Lower leg skin (tissue), 4 donors: Measurements from ENCODE around the gene CLIC1. TPM values are rescaled to one million over a fixed set of nuclear protein-coding genes. Genes with fewer than 3 reads are reported as not detected.
A peak's percentile ranks its signal among the peaks of the same experiment; 100 is the strongest.

Experiments used
- DNase-seq, 2 donors: peaks; one replicate each; pipeline ENCODE4 v3.0.0-alpha.2; 2019; ENCODE audit warnings: low spot score in 2 of 2
- H3K4me3 ChIP-seq: fragments of 200-600 bp; sonication (generic); 2 replicates; pipeline ENCODE4 v1.5.1; 2017; ENCODE audit warnings: mild to moderate bottlenecking, low read depth; ENCODE audit not compliant: poor library complexity, severe bottlenecking
- POLR2A ChIP-seq, 2 donors: fragments of 450-650 bp; IDR thresholded peaks; one replicate each; pipeline ENCODE4 v1.6.1; 2016 to 2017; ENCODE audit warnings: antibody characterized with exemption in 2 of 2, mild to moderate bottlenecking in 1 of 2, moderate library complexity in 1 of 2
- WGBS, 2 donors: methylation state at CpG; one replicate each; pipeline ENCODE4 v1.1.5; 2018; 5-methylcytosine and 5-hydroxymethylcytosine counted together
- intact Hi-C: fragments of 100-400 bp; cut with DNase I; formaldehyde crosslinking; loops from one replicate; pipeline ENCODE4 v1.15.0; 2023; ENCODE audit warnings: low total_unique reads
- microRNA-seq, 2 donors: library from miRNA; unstranded; fragments of <30 nt; microRNA quantifications; one replicate each; pipeline ENCODE4, GENCODE V29; 2016; ENCODE audit warnings: borderline replicate concordance in 2 of 2, borderline number of aligned reads in 1 of 2
- total RNA-seq, 4 donors: library from RNA; depleted of rRNA; stranded (reverse); fragments of >200 nt; gene quantifications; one replicate each; pipeline ENCODE4 v1.1.0, GENCODE V29; 2016
- TF ChIP-seq, protein P1 (sequence below), 3 donors: fragments of 450-650 bp; IDR thresholded peaks; one replicate each; pipeline ENCODE4 v1.5.1; 2016; ENCODE audit warnings: antibody characterized with exemption in 3 of 3, mild to moderate bottlenecking in 3 of 3, moderate library complexity in 2 of 3

CLIC1 gene
- total RNA-seq, 4 donors from 2014 or later: 293 to 430 (median 393) TPM

DNA sequence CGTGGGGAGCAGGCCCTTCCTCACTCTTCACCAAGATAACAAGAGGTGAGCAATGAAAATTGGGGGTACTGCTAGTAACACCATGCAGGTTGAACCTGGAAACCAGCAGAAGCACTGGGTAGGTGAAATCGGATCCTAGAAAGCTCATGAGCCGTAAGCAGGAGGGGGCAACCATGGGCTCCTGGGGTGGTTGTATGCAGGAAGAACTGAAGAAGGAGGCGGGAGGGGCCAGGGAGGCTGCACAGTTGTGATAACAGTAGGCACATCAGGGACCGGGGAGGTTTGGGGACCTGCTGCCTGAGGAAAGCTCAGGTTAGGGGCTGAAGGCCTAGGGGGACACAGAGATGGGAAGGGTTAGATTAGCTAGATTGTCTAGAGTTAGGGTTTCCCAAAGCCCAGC, 49.8 kb downstream of the CLIC1 start:
- intact Hi-C loops: loop anchor here (5.0 kb wide), 1 partner anchor 81 kb away; no protein-coding TSS in a partner anchor
- DNase-seq: no peak

DNA sequence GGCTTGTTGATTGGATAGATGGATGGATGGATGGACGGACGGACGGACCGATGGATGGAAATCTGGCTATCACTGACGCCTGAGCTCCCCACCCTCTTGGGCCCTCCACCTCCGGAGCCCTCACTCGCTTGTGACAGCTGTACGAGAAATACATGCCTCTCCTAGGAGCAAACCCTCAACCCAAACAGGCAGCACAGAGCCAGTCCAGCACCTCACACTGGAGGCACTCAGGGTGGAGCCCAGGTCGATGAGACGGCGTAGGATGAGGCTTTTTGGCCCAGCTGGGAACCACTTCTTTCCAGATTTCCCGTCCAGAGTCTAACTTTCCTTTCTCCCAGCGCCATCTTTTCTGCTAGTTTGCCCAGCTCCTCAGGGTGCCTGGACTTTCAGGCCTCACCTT, 52.7 kb downstream of the CLIC1 start:
- 75 to 84% methylated on average over 13 of the region's 13 CpGs for WGBS, 2 donors
- intact Hi-C loops: no loop called here
- no peak overlapping the region for H3K4me3 ChIP-seq
- no peak for DNase-seq
- TF ChIP-seq, protein P1, sequence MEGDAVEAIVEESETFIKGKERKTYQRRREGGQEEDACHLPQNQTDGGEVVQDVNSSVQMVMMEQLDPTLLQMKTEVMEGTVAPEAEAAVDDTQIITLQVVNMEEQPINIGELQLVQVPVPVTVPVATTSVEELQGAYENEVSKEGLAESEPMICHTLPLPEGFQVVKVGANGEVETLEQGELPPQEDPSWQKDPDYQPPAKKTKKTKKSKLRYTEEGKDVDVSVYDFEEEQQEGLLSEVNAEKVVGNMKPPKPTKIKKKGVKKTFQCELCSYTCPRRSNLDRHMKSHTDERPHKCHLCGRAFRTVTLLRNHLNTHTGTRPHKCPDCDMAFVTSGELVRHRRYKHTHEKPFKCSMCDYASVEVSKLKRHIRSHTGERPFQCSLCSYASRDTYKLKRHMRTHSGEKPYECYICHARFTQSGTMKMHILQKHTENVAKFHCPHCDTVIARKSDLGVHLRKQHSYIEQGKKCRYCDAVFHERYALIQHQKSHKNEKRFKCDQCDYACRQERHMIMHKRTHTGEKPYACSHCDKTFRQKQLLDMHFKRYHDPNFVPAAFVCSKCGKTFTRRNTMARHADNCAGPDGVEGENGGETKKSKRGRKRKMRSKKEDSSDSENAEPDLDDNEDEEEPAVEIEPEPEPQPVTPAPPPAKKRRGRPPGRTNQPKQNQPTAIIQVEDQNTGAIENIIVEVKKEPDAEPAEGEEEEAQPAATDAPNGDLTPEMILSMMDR (IDR thresholded peaks at IDR 0.05): no peak
- no peak for TF ChIP-seq POLR2A (IDR thresholded peaks at IDR 0.05)

More for the DNA sequence above, 49.8 kb downstream of the CLIC1 start:
- no peak for TF ChIP-seq POLR2A (IDR thresholded peaks at IDR 0.05)
- TF ChIP-seq, protein P1 (IDR thresholded peaks at IDR 0.05): no peak
- H3K4me3 ChIP-seq: no peak overlapping the region
- 80 to 88% methylated on average over 5 of the region's 5 CpGs for WGBS, 2 donors

DNA sequence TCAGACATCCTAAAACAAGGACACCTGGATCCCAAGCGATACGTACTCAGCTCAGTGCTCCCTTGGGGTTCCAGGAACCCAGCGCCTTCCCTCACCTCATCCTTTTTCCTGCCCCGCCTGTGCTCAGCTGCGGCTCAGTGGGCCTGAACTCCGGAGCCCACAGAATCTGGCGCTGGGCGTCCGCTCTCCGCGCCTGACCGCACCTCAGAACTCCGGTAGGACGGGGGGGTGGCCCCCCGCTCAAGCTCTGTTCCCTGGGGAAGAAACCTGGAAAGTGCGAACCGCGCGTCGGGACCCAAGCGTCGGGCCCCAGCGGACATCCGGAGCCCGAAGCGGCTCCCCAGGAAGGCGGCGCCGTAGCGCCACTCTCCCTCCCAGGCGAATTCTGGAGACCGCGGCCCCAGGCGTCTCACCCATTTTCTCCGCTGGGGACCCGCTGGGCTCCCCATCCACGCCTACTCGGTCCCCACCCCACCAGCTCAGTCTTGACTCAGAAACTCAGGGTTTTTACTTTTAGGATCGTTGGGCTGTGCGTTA, 55.1 kb downstream of the CLIC1 start:
- DNase-seq: no peak
- TF ChIP-seq, protein P1 (IDR thresholded peaks at IDR 0.05): no peak
- no peak for TF ChIP-seq POLR2A (IDR thresholded peaks at IDR 0.05)
- WGBS, 2 donors: 0 to 2% methylated on average over 22 to 29 of the region's 40 CpGs
- H3K4me3 ChIP-seq: peak overlapping the region; percentile 19
- intact Hi-C loops: no loop called here

Small RNA genes lying within 50 kb of the gene (microRNA-seq; reads per million reads assigned to microRNA genes)
- gene MIR4646: 0 reads per million in 2 donors

Other genes starting within 250 kb of the CLIC1 start
- gene MICB, start 238.4 kb downstream of the CLIC1 start, total RNA-seq: 1 to 10 TPM in 2 of 4 donors, under 1 TPM in 2; 0.61 to 2.6 (median 1.2) TPM
- gene MCCD1, start 207.6 kb downstream of the CLIC1 start, total RNA-seq: not detected
- gene DDX39B, start 194.5 kb downstream of the CLIC1 start, total RNA-seq: 100 to 1,000 TPM; 176 to 355 (median 238) TPM
- 1 to 10 TPM in 1 of 4 donors, under 1 TPM in 1, not detected in 2; 0.46 to 1.3 TPM for gene ATP6V1G2, start 189.9 kb downstream of the CLIC1 start, total RNA-seq
- 10 to 100 TPM; 25.2 to 44.4 (median 28.5) TPM for gene NFKBIL1, start 188.9 kb downstream of the CLIC1 start, total RNA-seq
- gene LTA, start 164.2 kb downstream of the CLIC1 start, total RNA-seq: not detected
- 1 to 10 TPM in 1 of 4 donors, under 1 TPM in 3; 0.38 to 1.4 (median 0.59) TPM for gene TNF, start 161.0 kb downstream of the CLIC1 start, total RNA-seq
- gene LTB, start 154.1 kb downstream of the CLIC1 start, total RNA-seq: 1 to 10 TPM in 1 of 4 donors, not detected in 3; 1.1 TPM
- gene LST1, start 150.3 kb downstream of the CLIC1 start, total RNA-seq: 1 to 10 TPM; 1.6 to 7.0 (median 4.4) TPM
- not detected for gene NCR3, start 143.5 kb downstream of the CLIC1 start, total RNA-seq
- 10 to 100 TPM in 1 of 4 donors, 1 to 10 TPM in 3; 4.8 to 13.7 (median 7.2) TPM for gene AIF1, start 121.3 kb downstream of the CLIC1 start, total RNA-seq
- 100 to 1,000 TPM in 1 of 4 donors, 10 to 100 TPM in 3; 57.4 to 131 (median 73.7) TPM for gene PRRC2A, start 115.8 kb downstream of the CLIC1 start, total RNA-seq
- 100 to 1,000 TPM; 255 to 338 (median 287) TPM for gene BAG6, start 83.9 kb downstream of the CLIC1 start, total RNA-seq
- 1 to 10 TPM; 1.7 to 7.2 (median 2.5) TPM for gene APOM, start 80.6 kb downstream of the CLIC1 start, total RNA-seq
- 10 to 100 TPM; 35.8 to 39.9 (median 37.2) TPM for gene C6orf47, start 75.8 kb downstream of the CLIC1 start, total RNA-seq
- 10 to 100 TPM; 22.3 to 32.5 (median 24.3) TPM for gene GPANK1, start 71.5 kb downstream of the CLIC1 start, total RNA-seq
- gene CSNK2B, start 70.5 kb downstream of the CLIC1 start, total RNA-seq: 100 to 1,000 TPM; 328 to 447 (median 416) TPM
- 10 to 100 TPM in 1 of 4 donors, 1 to 10 TPM in 3; 4.2 to 21.3 (median 7.1) TPM for gene LY6G5B, start 66.6 kb downstream of the CLIC1 start, total RNA-seq
- 1 to 10 TPM in 1 of 4 donors, not detected in 3; 1.6 TPM for gene LY6G5C, start 55.5 kb downstream of the CLIC1 start, total RNA-seq
- gene ABHD16A, start 33.2 kb downstream of the CLIC1 start, total RNA-seq: 10 to 100 TPM; 49.9 to 61.8 (median 52.0) TPM
- gene LY6G6F, start 29.7 kb downstream of the CLIC1 start, total RNA-seq: not detected
- 1 to 10 TPM in 1 of 4 donors, not detected in 3; 9.5 TPM for gene LY6G6D, start 21.2 kb downstream of the CLIC1 start, total RNA-seq
- gene LY6G6C, start 14.8 kb downstream of the CLIC1 start, total RNA-seq: 100 to 1,000 TPM; 189 to 513 (median 237) TPM
- 10 to 100 TPM in 1 of 4 donors, 1 to 10 TPM in 3; 6.0 to 10.5 (median 7.9) TPM for gene MPIG6B, start 13.2 kb downstream of the CLIC1 start, total RNA-seq
- 100 to 1,000 TPM in 3 of 4 donors, 10 to 100 TPM in 1; 65.7 to 124 (median 106) TPM for gene DDAH2, start 7.2 kb downstream of the CLIC1 start, total RNA-seq
- 10 to 100 TPM in 3 of 4 donors, 1 to 10 TPM in 1; 7.8 to 13.8 (median 11.4) TPM for gene MSH5, start 3.5 kb upstream of the CLIC1 start, total RNA-seq
- gene SAPCD1, start 26.1 kb upstream of the CLIC1 start, total RNA-seq: 10 to 100 TPM; 25.3 to 80.6 (median 55.3) TPM
- gene VWA7, start 40.8 kb upstream of the CLIC1 start, total RNA-seq: 1 to 10 TPM in 3 of 4 donors, under 1 TPM in 1; 0.49 to 4.8 (median 1.4) TPM
- gene VARS1, start 59.2 kb upstream of the CLIC1 start, total RNA-seq: 10 to 100 TPM; 39.2 to 53.9 (median 46.9) TPM
- gene LSM2, start 70.4 kb upstream of the CLIC1 start, total RNA-seq: 10 to 100 TPM; 24.7 to 34.5 (median 28.7) TPM
- 1 to 10 TPM; 1.3 to 2.3 (median 1.8) TPM for gene HSPA1L, start 78.8 kb upstream of the CLIC1 start, total RNA-seq
- 100 to 1,000 TPM; 237 to 342 (median 321) TPM for gene HSPA1A, start 79.0 kb upstream of the CLIC1 start, total RNA-seq
- gene HSPA1B, start 91.2 kb upstream of the CLIC1 start, total RNA-seq: 100 to 1,000 TPM; 378 to 549 (median 420) TPM
- 10 to 100 TPM; 29.1 to 47.6 (median 39.6) TPM for gene NEU1, start 126.3 kb upstream of the CLIC1 start, total RNA-seq
- 1 to 10 TPM; 1.6 to 5.2 (median 3.2) TPM for gene SLC44A4, start 142.5 kb upstream of the CLIC1 start, total RNA-seq
- 10 to 100 TPM; 25.5 to 39.3 (median 33.6) TPM for gene EHMT2, start 161.2 kb upstream of the CLIC1 start, total RNA-seq
- gene ZBTB12, start 165.6 kb upstream of the CLIC1 start, total RNA-seq: 1 to 10 TPM in 1 of 4 donors, under 1 TPM in 3; 0.25 to 1.6 (median 0.77) TPM
- gene C2, start 191.2 kb upstream of the CLIC1 start, total RNA-seq: 1 to 10 TPM; 4.9 to 7.7 (median 6.7) TPM
- gene CFB, start 209.6 kb upstream of the CLIC1 start, total RNA-seq: 10 to 100 TPM in 1 of 4 donors, 1 to 10 TPM in 3; 1.4 to 13.1 (median 4.5) TPM
- gene NELFE, start 222.4 kb upstream of the CLIC1 start, total RNA-seq: 10 to 100 TPM; 53.2 to 88.2 (median 83.4) TPM
- 10 to 100 TPM; 23.3 to 57.8 (median 32.3) TPM for gene SKIC2, start 222.6 kb upstream of the CLIC1 start, total RNA-seq
- gene DXO, start 235.6 kb upstream of the CLIC1 start, total RNA-seq: 10 to 100 TPM; 14.6 to 19.9 (median 16.4) TPM
- 10 to 100 TPM in 1 of 4 donors, 1 to 10 TPM in 3; 5.6 to 10.4 (median 7.4) TPM for gene C4A, start 245.5 kb upstream of the CLIC1 start, total RNA-seq